GDM1 (cell line): Measurements from ENCODE around the gene EFCC1.
"Not testable (repeated sequence)": the region's sequence is repeated elsewhere in the genome, so short reads cannot be mapped to it uniquely, and the experiment has no call there.

Experiments
- DNase-seq: peaks from one replicate; lab custom pipeline; 2025; lab: John Stamatoyannopoulos, UW

EFCC1 gene

GRCh38 chr3:129054605-129055104 lies 53.6 kb downstream of the EFCC1 start:
- no peak for DNase-seq

- DNase-seq: no peak
Observed at GRCh38 chr3:129056451-129057173, 55.5 kb downstream of the EFCC1 start.

DNA sequence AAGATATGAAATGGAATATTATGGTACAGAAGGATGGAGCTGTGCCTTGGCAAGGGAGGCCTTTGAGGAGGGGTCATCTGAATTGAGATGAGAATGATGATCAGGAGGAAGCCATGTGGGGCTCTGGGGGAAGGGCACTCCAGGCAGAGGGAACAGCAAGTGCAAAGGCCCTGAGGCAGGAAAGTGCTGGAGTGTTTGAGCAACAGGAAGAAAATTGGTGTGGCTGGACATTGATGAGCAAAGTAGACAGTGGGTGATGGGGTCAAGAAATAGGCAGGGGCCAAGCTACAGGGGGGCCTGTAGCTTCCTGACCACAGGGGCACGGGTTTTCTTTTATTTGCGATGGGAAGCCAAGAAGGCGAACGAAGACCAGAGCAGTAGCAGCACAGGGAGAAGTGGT lies 56.1 kb downstream of the EFCC1 start:
- no peak for DNase-seq

DNA sequence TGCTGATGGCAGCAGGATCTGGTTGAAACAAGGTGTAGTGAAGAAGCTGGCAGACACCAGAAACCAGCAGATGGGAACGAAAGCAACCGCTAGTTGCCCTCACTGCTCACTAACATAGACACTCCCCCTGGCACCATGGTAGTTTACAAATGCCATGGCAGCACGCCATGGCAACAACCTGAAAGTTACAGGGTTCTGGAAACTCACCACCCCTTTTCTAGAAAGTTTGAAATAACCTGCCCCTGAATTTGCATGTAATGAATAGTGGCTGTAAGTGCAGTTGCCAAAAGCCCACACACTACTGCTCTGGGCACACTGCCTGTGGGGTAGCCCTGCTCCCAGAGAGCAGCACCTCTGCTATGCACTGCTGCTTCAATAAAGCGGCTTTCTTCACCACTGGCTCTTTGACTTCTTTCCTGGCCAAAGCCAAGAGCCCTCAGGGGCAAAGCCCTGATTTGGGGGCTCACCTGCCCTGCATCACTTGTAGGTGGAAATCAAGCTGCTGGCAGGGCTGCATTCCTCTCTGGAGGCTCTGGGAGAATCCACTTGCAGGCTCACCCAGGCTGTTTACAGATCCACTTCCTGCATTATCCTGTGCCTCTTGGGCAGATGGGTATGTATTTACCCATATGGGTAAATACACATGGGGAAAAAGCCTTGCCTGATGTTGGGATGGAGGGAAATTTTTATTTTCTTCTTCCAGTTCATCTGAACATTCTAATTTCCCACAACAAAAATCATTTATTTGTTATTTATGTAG lies 57.5 kb downstream of the EFCC1 start:
- no peak for DNase-seq

DNA sequence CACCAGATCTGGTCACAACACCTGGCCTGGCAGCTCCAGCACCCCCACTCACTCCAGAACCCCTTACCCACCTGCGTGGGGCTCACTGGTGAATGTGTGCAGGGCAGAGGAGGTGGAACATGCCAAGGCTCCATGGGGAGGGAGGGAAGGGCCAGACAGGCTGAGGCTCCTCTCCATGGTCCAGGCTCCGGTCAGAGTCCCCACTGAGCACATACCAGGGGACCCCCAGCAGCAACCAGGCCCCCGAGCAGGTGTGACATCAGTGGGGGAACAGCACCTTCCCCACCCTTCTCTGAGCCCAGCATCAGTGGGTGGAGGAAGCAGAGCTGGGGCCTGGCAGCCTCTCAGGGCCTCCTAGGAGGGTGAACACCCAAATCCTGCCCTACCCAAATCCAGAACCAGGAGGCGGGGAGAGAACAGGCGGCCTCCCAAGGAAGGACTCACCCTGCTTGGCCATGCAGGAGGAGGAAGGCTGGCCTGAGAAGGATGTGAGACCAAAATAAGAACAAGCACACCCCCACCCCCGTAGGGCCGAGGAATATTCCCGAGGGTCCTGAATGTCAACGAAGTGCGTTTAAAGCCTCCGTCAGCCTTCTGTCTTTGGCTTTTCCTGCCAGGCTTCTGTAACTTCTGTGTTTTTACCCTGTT lies 58.3 kb downstream of the EFCC1 start:
- no peak for DNase-seq

DNA sequence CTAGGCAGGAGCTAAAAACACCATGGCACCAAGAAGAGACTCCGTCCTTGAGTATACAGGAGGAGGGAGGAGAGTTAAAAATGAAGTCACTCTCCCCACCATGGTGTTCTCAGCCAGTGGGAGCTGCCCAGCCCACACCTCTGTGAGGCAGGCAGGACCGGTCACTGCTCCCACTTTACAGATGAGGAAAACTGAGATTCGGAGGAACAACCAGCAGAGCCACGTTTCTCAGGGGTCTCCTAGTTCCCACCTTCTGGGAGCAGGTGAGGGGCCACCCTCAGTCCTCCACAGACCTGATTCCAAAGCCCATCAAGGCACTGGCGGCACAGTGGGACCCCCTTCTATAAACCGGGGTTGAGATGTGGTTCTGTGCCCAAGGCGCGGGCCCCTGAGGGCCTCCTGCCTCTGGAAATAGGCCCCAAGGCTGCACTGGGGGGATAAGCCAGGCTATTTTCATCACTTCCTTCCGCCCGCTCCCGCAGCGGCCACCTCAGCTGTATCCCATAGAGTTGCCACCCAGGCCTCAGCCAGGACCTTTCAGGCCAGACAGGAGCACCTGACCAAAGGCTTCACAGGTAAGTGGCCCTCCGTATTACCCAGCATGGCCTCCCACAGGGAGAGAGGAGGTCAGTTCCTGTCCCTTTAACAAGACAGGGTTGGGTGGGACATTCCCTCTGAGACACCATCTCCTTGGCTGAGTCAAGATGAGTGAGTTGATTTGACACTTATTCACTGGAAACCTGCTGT lies 59.3 kb downstream of the EFCC1 start, which contains the start of gene GP9:
Gene GP9 (plus strand): TSS at position 504 of the 747 bp plus-strand sequence. CDS start 961 bp downstream, outside the sequence.
- no peak for DNase-seq

DNA sequence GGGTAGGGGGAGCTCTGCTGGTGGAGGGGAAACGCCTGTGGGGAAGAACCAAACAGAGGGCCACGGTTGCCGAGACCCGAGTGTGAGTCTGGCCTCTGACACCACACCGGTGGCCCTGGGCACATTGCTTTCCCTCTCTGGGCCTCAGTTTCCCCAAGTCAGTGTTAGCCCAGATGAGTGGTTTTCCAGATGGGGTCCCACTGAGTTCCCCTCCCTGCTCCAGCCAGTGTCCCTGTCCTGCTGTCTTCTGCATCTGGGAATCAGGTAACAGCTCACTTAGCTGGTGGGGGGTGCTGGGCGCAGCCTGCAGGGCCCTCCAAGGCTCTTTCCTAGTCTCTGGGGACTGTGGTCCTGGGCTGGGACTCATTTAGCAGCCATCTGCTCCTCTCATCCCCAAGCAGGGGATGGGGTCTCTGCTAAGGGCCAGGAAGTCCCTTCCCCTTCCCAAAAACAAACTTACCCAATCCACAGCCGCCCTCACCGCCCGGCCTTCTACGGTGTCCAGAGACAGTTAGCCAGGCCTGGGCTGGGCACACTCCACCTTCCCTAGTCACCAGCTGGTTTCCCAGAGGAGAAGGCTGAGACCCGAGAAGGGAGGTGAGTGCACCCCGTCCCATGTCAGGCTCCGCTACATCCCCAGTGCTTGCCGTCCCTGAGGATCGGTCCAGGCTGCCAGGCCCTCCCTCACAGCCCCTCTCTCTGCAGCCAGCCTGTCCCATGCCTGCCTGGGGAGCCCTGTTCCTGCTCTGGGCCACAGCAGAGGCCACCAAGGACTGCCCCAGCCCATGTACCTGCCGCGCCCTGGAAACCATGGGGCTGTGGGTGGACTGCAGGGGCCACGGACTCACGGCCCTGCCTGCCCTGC lies 60.2 kb downstream of the EFCC1 start:
- DNase-seq: no peak

GRCh38 chr3:129061888-129062834 lies 61.1 kb downstream of the EFCC1 start:
- no peak for DNase-seq

DNA sequence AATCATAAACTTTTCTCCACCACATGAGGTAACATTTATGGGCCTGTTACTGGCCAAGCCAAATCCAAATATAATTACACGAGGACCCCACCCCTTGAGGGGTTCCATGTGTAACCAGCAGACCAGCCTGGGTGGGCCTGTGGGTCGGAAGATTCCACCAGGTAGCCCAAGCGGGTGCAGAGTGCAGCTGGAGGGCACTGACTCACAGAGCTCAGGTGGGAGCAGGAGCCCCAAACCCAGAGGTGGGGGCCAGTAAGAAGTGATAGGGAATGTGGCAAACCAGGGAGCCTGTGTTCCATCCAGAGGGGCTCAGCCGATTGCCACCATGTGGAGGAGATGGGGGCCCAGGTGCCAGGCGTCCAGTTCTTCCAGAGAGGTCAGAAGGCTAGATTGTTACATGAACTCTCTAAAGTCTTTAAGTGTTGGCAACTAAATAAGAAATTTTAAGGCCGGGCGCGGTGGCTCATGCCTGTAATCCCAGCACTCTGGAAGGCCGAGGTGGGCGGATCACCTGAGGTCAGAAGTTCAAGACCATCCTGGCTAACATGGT lies 62.1 kb downstream of the EFCC1 start:
- DNase-seq: no peak

GRCh38 chr3:129063841-129064482 lies 62.9 kb downstream of the EFCC1 start:
- DNase-seq: no peak

DNA sequence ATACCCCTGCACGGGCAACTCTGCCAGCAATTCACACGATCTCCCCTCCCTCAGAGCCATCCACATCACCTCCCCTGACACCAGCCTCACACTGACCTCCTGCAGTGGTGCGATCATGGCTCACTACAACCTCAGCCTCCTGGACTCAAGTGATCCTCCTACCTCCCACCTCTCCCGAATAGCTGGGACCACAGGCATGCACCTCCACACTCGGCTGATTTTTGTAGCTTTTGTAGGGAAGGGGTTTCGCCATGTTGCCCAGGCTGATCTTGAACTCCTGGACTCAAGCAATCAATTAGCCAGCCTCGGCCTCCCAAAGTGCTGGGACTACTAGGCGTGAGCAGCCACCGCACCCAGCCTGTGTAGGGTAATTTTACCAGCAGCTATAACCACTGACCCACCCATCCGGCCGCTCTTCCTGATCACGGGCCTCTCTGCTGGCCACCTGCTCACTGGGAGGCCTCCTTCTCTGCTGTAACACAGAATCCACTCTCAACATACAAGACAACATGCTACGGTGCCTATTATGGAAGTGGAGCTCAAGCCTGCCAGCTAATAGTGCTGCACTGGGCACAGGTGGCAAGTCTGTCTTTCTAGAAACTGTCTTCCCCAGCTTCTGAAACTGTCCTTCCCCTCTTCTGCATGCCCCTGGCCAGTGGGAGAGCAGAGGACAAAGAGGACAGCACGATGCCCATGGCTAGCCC lies 64.1 kb downstream of the EFCC1 start:
- no peak for DNase-seq

DNA sequence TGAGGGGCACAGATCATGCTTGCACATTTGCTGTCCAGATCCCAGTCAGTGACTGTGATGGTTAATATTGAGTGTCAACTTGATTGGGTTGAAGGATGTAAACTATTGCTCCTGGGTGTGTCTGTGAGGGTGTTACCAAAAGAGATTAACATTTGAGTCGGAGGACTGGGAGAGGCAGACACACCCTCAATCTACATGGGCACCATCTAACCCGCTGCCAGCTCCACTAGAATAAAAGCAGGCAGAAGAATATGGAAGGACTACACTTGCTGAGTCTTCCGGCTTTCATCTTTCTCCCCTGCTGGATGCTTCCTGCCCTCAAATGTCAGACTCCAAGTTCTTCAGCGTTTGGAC lies 64.6 kb downstream of the EFCC1 start:
- DNase-seq: no peak

GRCh38 chr3:129067719-129068118 lies 66.6 kb downstream of the EFCC1 start:
- not testable (repeated sequence) for DNase-seq

DNA sequence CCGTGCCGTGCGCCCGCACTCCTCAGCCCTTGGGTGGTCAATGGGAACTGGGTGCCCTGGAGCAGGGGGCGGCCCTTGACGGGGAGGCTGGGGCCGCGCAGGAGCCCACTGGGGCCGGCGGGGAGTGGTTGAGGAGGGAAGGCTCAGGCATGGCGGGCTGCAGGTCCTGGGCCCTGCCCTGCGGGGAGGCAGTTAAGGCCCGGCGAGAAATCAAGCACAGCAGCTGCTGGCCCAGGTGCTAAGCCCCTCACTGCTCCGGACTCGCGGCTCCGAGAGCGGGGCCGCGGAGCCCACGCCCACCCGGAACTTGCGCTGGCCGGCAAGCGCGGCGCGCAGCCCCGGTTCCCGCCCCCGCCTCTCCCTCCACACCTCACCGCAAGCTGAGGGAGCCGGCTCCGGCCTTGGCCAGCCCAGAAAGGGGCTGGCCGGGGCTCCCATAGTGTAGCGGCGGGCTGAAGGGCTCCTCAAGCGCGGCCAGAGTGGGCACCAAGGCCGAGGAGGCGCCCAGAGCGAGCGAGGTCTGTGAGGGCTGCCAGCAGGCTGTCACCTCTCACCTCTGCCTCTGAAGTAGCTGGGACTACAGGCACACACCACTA lies 67.3 kb downstream of the EFCC1 start:
- DNase-seq: no peak

DNA sequence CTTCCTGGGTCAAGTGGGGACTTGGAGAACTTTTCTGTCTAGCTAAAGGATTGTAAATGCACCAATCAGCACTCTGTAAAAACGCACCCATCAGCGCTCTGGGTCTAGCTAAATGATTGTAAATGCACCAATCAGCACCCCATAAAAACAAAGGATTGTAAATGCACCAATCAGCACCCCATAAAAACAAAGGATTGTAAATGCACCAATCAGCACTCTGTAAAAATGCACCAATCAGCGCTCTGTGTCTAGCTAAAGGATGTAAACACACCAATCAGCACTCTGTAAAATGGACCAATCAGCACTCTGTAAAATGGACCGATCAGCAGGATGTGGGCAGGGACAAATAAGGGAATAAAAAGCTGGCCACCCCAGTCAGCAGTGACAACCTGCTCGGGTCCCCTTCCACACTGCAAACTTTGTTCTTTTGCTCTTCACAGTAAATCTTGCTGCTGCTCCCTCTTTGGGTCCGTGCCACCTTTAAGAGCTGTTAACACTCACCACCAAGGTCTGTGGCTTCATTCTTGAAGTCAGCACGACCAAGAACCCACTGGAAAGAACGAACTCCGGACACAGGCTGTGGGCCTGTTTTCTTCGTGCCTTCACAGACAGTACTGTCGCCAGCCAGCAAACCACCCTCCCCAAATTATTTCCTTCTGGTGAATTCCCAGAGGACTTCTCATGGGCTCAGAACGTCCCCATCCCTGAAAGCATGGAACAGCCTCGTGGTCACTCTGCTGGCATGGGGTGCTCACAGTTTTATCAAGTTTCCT lies 68.4 kb downstream of the EFCC1 start:
- not testable (repeated sequence) for DNase-seq

GRCh38 chr3:129070086-129070885 lies 69.2 kb downstream of the EFCC1 start:
- no peak for DNase-seq
